HCT116 (cell line): ENCODE results near the gene CDH4.

Source experiments
- CEBPB ChIP-seq: IDR thresholded peaks from 2 replicates; pipeline ENCODE4 v1.6.1; 2012; ENCODE audit warnings: low read depth
- CTCF ChIP-seq, 3 experiments: fragments of 200-600 bp in 1 of 3; sonication (generic) in 1 of 3; IDR thresholded peaks in 2 of 3; conservative IDR thresholded peaks in 1 of 3; 2 replicates each; pipeline ENCODE4 v1.5.1; 2012 to 2017; ENCODE audit warnings: low read depth in 2 of 3, low read length in 2 of 3, antibody characterized with exemption in 1 of 3, borderline replicate concordance in 1 of 3, control low read depth in 1 of 3, mild to moderate bottlenecking in 1 of 3, mixed read lengths in 1 of 3, mixed run types in 1 of 3, moderate library complexity in 1 of 3; ENCODE audit not compliant: insufficient read depth in 1 of 3
- ELF1 ChIP-seq: IDR thresholded peaks from 2 replicates; pipeline ENCODE4 v1.6.1; 2012; ENCODE audit warnings: low read depth, borderline replicate concordance
- POLR2A ChIP-seq: IDR thresholded peaks from 2 replicates; pipeline ENCODE4 v1.7.0; 2011; ENCODE audit warnings: borderline replicate concordance; ENCODE audit not compliant: insufficient read depth, insufficient read length; ENCODE audit errors: extremely low read depth
- POLR2AphosphoS5 ChIP-seq: IDR thresholded peaks from 2 replicates; pipeline ENCODE4 v1.6.1; 2011; ENCODE audit warnings: mild to moderate bottlenecking, low read depth, low read length, moderate library complexity
- ZBTB33 ChIP-seq: IDR thresholded peaks from 2 replicates; pipeline ENCODE4 v1.6.1; 2011; ENCODE audit warnings: mild to moderate bottlenecking, low read length, moderate library complexity; ENCODE audit not compliant: insufficient replicate concordance; ENCODE audit errors: extremely low read depth
- ZFX ChIP-seq: fragments of 450-650 bp; IDR thresholded peaks from 2 replicates; pipeline ENCODE4 v1.6.1; 2017

- TF ChIP-seq POLR2A (no peak), CTCF (IDR thresholded peaks at IDR 0.05 in 2 of 3, conservative IDR thresholded peaks at IDR 0.05 in 1 of 3; ENCODE audit: borderline replicate concordance in 1 of 3, insufficient read depth in 1 of 3, low read depth in 2 of 3, low read length in 2 of 3) (no peak), ELF1 (no peak), CEBPB (no peak), ZBTB33 (no peak), POLR2AphosphoS5 (no peak), ZFX (no peak)
Measured at GRCh38 chr20:61772828-61773631, 521.0 kb downstream of the CDH4 start.
